Mesothelial cell of epicardium (in vitro differentiated cells): ENCODE measurements around the gene EXOC4. TPM values are rescaled to one million over a fixed set of nuclear protein-coding genes. Genes with fewer than 3 reads are reported as not detected.

Experiments used
- DNase-seq, 2 experiments: peaks; one replicate each; pipeline ENCODE4 v3.0.0; 2021; ENCODE audit warnings: low spot score in 2 of 2; ENCODE audit not compliant: unreplicated experiment in 2 of 2
- H3K27ac Mint-ChIP-seq: 2 replicates; pipeline ENCODE4 v1.8.0; 2021; ENCODE audit warnings: mixed read lengths
- H3K27me3 Mint-ChIP-seq: 2 replicates; pipeline ENCODE4 v1.8.0; 2021; ENCODE audit warnings: low read depth, mixed read lengths
- H3K36me3 Mint-ChIP-seq: 2 replicates; pipeline ENCODE4 v1.8.0; 2021; ENCODE audit warnings: mixed read lengths
- H3K4me1 Mint-ChIP-seq: 2 replicates; pipeline ENCODE4 v1.8.0; 2021; ENCODE audit warnings: mixed read lengths
- H3K4me3 Mint-ChIP-seq: 2 replicates; pipeline ENCODE4 v1.8.0; 2021; ENCODE audit warnings: mild to moderate bottlenecking, moderate library complexity, mixed read lengths
- H3K9me3 Mint-ChIP-seq: 2 replicates; pipeline ENCODE4 v1.8.0; 2021; ENCODE audit warnings: mixed read lengths
- total RNA-seq: library from RNA; stranded (reverse); gene quantifications from 3 replicates; pipeline ENCODE4 v1.2.1, GENCODE V29; 2021
- TF ChIP-seq, protein P1 (sequence below): fragments of 200-600 bp; sonication (generic); IDR thresholded peaks from one replicate; pipeline ENCODE4 v1.5.0; 2021; ENCODE audit warnings: antibody characterized with exemption; ENCODE audit not compliant: unreplicated experiment

EXOC4 gene
- total RNA-seq, 1 donor from 2014 or later = 105 TPM

DNA sequence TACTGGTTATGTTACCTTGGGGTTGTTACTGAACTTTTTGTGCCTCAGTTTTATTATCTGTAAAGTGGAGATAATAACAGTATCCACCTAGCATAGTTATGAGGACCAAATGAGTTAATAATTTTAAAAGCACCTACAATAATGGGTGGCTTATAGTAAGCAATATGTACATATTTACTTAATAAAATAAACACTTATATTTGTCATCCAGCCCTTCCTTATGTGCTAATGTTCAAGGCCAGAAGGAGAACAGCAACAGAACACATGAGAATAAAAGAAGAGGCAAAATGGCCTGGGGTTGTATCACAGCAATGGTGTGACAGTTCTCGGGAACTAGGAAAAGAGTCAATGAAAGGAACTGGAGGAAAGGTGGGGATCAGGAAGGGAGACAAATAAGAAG lies 618.9 kb downstream of the EXOC4 start:
- Mint-ChIP-seq H3K27me3 (no peaks in the 10 kb centered on the region), H3K4me3 (no peak overlapping the region), H3K9me3 (peaks cover under 1% of the 10 kb centered on the region), H3K36me3 (no peaks in the 10 kb centered on the region), H3K4me1 (no peaks in the 10 kb centered on the region), H3K27ac (no peak overlapping the region)
- no peak for DNase-seq
- TF ChIP-seq, protein P1, sequence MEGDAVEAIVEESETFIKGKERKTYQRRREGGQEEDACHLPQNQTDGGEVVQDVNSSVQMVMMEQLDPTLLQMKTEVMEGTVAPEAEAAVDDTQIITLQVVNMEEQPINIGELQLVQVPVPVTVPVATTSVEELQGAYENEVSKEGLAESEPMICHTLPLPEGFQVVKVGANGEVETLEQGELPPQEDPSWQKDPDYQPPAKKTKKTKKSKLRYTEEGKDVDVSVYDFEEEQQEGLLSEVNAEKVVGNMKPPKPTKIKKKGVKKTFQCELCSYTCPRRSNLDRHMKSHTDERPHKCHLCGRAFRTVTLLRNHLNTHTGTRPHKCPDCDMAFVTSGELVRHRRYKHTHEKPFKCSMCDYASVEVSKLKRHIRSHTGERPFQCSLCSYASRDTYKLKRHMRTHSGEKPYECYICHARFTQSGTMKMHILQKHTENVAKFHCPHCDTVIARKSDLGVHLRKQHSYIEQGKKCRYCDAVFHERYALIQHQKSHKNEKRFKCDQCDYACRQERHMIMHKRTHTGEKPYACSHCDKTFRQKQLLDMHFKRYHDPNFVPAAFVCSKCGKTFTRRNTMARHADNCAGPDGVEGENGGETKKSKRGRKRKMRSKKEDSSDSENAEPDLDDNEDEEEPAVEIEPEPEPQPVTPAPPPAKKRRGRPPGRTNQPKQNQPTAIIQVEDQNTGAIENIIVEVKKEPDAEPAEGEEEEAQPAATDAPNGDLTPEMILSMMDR = no peak

GRCh38 chr7:133873187-133873586 lies 620.3 kb downstream of the EXOC4 start:
- H3K4me3 Mint-ChIP-seq = no peak overlapping the region
- no peaks in the 10 kb centered on the region for H3K27me3 Mint-ChIP-seq
- H3K9me3 Mint-ChIP-seq = peaks cover 9% of the 10 kb centered on the region
- H3K4me1 Mint-ChIP-seq = no peaks in the 10 kb centered on the region
- no peak overlapping the region for H3K27ac Mint-ChIP-seq
- H3K36me3 Mint-ChIP-seq = peaks cover 3% of the 10 kb centered on the region
- DNase-seq = no peak
- TF ChIP-seq, protein P1 = no peak

GRCh38 chr7:133873631-133874030 lies 620.8 kb downstream of the EXOC4 start:
- Mint-ChIP-seq H3K27ac (no peak overlapping the region), H3K4me1 (no peaks in the 10 kb centered on the region), H3K9me3 (peaks cover 9% of the 10 kb centered on the region), H3K36me3 (peaks cover 3% of the 10 kb centered on the region), H3K4me3 (no peak overlapping the region), H3K27me3 (no peaks in the 10 kb centered on the region)
- no peak for DNase-seq
- TF ChIP-seq, protein P1 = no peak

- H3K36me3 Mint-ChIP-seq = no peaks in the 10 kb centered on the region
- no peaks in the 10 kb centered on the region for H3K27me3 Mint-ChIP-seq
- H3K9me3 Mint-ChIP-seq = no peaks in the 10 kb centered on the region
- no peak overlapping the region for H3K4me3 Mint-ChIP-seq
- H3K27ac Mint-ChIP-seq = no peak overlapping the region
- H3K4me1 Mint-ChIP-seq = no peaks in the 10 kb centered on the region
- TF ChIP-seq, protein P1 = no peak
- no peak for DNase-seq
Observed at GRCh38 chr7:133883591-133883990, 630.7 kb downstream of the EXOC4 start.

DNA sequence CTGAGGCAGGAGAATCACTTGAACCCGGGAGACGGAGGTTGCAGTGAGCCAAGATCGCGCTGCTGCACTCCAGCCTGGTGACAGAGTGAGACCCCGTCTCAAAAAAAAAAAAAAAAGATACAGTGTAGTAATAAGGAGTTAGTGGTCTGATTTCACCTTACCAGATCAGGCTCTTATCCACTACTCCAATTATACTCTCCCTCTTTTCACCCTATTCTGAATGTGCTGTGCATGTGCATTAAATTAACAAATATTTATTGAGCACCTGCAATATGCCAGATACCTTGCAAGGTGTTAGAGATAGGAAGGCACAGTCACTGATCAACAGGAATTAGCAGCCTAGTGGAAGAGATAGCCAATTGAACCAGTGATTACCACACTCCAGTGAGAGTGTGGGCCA lies 632.3 kb downstream of the EXOC4 start:
- Mint-ChIP-seq H3K4me3 (no peak overlapping the region), H3K27ac (no peak overlapping the region), H3K27me3 (no peaks in the 10 kb centered on the region), H3K36me3 (peaks cover 3% of the 10 kb centered on the region), H3K4me1 (no peaks in the 10 kb centered on the region), H3K9me3 (peaks cover 3% of the 10 kb centered on the region)
- TF ChIP-seq, protein P1 = no peak
- DNase-seq = no peak

DNA sequence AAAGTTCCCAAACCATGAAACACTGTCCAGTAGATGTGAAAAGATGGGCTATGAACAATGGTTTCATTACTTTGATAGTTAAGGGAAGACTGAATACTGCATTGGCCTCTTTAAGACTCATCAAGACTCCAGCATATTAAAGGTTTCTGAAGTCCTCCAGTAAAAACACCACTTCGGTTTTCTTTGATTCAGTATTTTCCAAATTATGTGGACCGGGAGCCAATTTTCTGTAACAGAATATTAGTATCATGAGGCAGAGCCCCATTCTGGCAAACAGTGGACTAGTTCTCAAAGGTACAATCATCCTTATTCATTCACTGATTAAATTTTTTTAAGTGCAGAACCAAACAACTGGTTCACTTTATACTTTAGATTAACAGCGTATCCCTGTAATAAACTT lies 633.2 kb downstream of the EXOC4 start:
- H3K27ac Mint-ChIP-seq = no peak overlapping the region
- peaks cover 3% of the 10 kb centered on the region for H3K36me3 Mint-ChIP-seq
- H3K4me1 Mint-ChIP-seq = no peaks in the 10 kb centered on the region
- H3K27me3 Mint-ChIP-seq = no peaks in the 10 kb centered on the region
- TF ChIP-seq, protein P1 = no peak
- H3K4me3 Mint-ChIP-seq = no peak overlapping the region
- no peak for DNase-seq
- peaks cover 3% of the 10 kb centered on the region for H3K9me3 Mint-ChIP-seq
